ENCODE results near the gene MCF2L2. TPM values are rescaled to one million over a fixed set of nuclear protein-coding genes. Genes with fewer than 3 reads are reported as not detected.

MCF2L2 gene
- total and polyA plus RNA-seq, 10 donors, result 0.46 to 37.7 (median 17.6) TPM

GRCh38 chr3:183332487-183332886, 95.9 kb downstream of the MCF2L2 start:
- TF ChIP-seq POLR2A (IDR thresholded peaks at IDR 0.05) (no peak), CTCF (IDR thresholded peaks at IDR 0.05 in 8 of 11, conservative IDR thresholded peaks at IDR 0.05 in 3 of 11) (no peak), POLR2AphosphoS5 (IDR thresholded peaks at IDR 0.05) (no peak)
- H3K4me1 ChIP-seq, result no peaks in the 10 kb centered on the region
- no peak overlapping the region for H3K4me3 ChIP-seq
- 84 to 91% (median 87%) methylated on average over 8 of the region's 8 CpGs for WGBS, 5 donors
- no peak overlapping the region for H3K27ac ChIP-seq
- no peaks in the 10 kb centered on the region for H3K27me3 ChIP-seq (replicated peaks in 1 of 7)
- H3K36me3 ChIP-seq, result no peaks in the 10 kb centered on the region
- no peaks in the 10 kb centered on the region for H3K9me3 ChIP-seq
- intact Hi-C loops (cut with DNase I; ENCODE audit: low total_unique reads), result no loop called here
- no peak for DNase-seq

DNA sequence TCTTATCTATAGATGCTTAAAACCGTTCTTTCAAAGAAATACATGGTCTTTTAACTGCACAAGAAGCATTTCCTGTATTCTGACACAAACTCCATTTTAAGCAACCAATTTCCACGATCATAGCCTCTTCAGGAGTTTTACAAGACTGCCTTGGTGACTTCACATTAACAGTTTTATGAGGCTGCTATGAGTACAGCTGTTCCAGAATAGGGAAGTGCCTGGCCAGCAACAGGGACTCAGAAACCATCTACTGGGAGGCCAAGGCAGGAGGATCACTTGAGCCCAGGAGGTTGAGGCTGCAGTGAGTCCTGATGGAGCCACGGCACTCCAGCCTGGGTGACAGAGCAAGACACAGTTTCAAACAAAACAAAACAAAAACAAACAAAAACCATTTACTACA, 96.9 kb downstream of the MCF2L2 start:
- no peaks in the 10 kb centered on the region for H3K4me1 ChIP-seq
- H3K9me3 ChIP-seq, result no peaks in the 10 kb centered on the region
- H3K27ac ChIP-seq, result no peak overlapping the region
- intact Hi-C loops (cut with DNase I; ENCODE audit: low total_unique reads), result no loop called here
- H3K27me3 ChIP-seq (replicated peaks in 1 of 7), result no peaks in the 10 kb centered on the region
- 48 to 66% (median 56%) methylated on average over 3 of the region's 3 CpGs for WGBS, 5 donors
- H3K4me3 ChIP-seq, result no peak overlapping the region
- no peaks in the 10 kb centered on the region for H3K36me3 ChIP-seq
- TF ChIP-seq POLR2A (IDR thresholded peaks at IDR 0.05) (no peak), CTCF (IDR thresholded peaks at IDR 0.05 in 8 of 11, conservative IDR thresholded peaks at IDR 0.05 in 3 of 11) (no peak), POLR2AphosphoS5 (IDR thresholded peaks at IDR 0.05) (no peak)
- DNase-seq, result no peak

GRCh38 chr3:183330881-183331280, 97.5 kb downstream of the MCF2L2 start:
- intact Hi-C loops (cut with DNase I; ENCODE audit: low total_unique reads), result no loop called here
- Histone ChIP-seq H3K27ac (no peak overlapping the region), H3K4me3 (no peak overlapping the region), H3K9me3 (no peaks in the 10 kb centered on the region), H3K36me3 (no peaks in the 10 kb centered on the region), H3K27me3 (replicated peaks in 1 of 7) (no peaks in the 10 kb centered on the region), H3K4me1 (no peaks in the 10 kb centered on the region)
- 85 to 93% (median 88%) methylated on average over 3 of the region's 3 CpGs for WGBS, 5 donors
- no peak for TF ChIP-seq POLR2A (IDR thresholded peaks at IDR 0.05)
- no peak for TF ChIP-seq CTCF (IDR thresholded peaks at IDR 0.05 in 8 of 11, conservative IDR thresholded peaks at IDR 0.05 in 3 of 11)
- TF ChIP-seq POLR2AphosphoS5 (IDR thresholded peaks at IDR 0.05), result no peak
- DNase-seq, result no peak

GRCh38 chr3:183329543-183329942, 98.9 kb downstream of the MCF2L2 start:
- 88 to 94% (median 90%) methylated on average over 1 of the region's 1 CpG for WGBS, 5 donors

More at GRCh38 chr3:183329543-183329942, 98.9 kb downstream of the MCF2L2 start:
- Histone ChIP-seq H3K36me3 (no peaks in the 10 kb centered on the region), H3K27me3 (replicated peaks in 1 of 7) (no peaks in the 10 kb centered on the region), H3K4me1 (no peaks in the 10 kb centered on the region), H3K9me3 (no peaks in the 10 kb centered on the region), H3K27ac (no peak overlapping the region), H3K4me3 (no peak overlapping the region)
- no peak for TF ChIP-seq CTCF (IDR thresholded peaks at IDR 0.05 in 8 of 11, conservative IDR thresholded peaks at IDR 0.05 in 3 of 11)
- TF ChIP-seq POLR2AphosphoS5 (IDR thresholded peaks at IDR 0.05), result no peak
- no peak for TF ChIP-seq POLR2A (IDR thresholded peaks at IDR 0.05)
- intact Hi-C loops (cut with DNase I; ENCODE audit: low total_unique reads), result no loop called here
- DNase-seq, result no peak

Data from spleen (tissue), 11 donors.